Measurements from ENCODE around the gene MYL10.

GRCh38 chr7:101644879-101645278, 15.8 kb upstream of the MYL10 start:
- no peak for TF ChIP-seq CTCF (conservative IDR thresholded peaks at IDR 0.05; ENCODE audit: low read depth in 2 of 2)
- no peak for TF ChIP-seq EZH2 (IDR thresholded peaks at IDR 0.05; ENCODE audit: low read depth, unreplicated experiment)
- no peak for TF ChIP-seq ZNF114 (CRISPR knock-in tag; IDR thresholded peaks at IDR 0.05)
- no peak for TF ChIP-seq CREB1 (CRISPR knock-in tag; IDR thresholded peaks at IDR 0.05; ENCODE audit: low read depth)
- no peak for TF ChIP-seq ZNF331 (CRISPR knock-in tag; IDR thresholded peaks at IDR 0.05; ENCODE audit: low read depth)
- no peak for TF ChIP-seq EZH2phosphoT487 (IDR thresholded peaks at IDR 0.05; ENCODE audit: unreplicated experiment)
- TF ChIP-seq ETS1 (IDR thresholded peaks at IDR 0.05): no peak
- TF ChIP-seq POLR2AphosphoS5 (IDR thresholded peaks at IDR 0.05; ENCODE audit: low read depth): no peak

Measured in GM23338 (cell line).